Mucosa of rectum (tissue), 2 donors: ENCODE data around the gene SNRNP48.

Experiments used
- H3K27ac ChIP-seq, 2 donors: one replicate each; pipeline ENCODE4 v1.7.0; 2013; ENCODE audit warnings: inconsistent platforms in 2 of 2, low read depth in 2 of 2, low read length in 2 of 2
- H3K27me3 ChIP-seq, 2 donors: one replicate each; pipeline ENCODE4 v1.7.0; 2013; ENCODE audit warnings: low read length in 2 of 2; ENCODE audit not compliant: control insufficient read depth in 2 of 2, insufficient read depth in 2 of 2
- H3K36me3 ChIP-seq, 2 donors: one replicate each; pipeline ENCODE4 v1.7.0; 2013; ENCODE audit warnings: low read length in 2 of 2; ENCODE audit not compliant: control insufficient read depth in 2 of 2, insufficient read depth in 2 of 2
- H3K4me1 ChIP-seq, 2 donors: one replicate each; pipeline ENCODE4 v1.7.0; 2013; ENCODE audit warnings: low read length in 2 of 2, mild to moderate bottlenecking in 1 of 2; ENCODE audit not compliant: control insufficient read depth in 2 of 2, insufficient read depth in 2 of 2
- H3K4me3 ChIP-seq, 2 donors: one replicate each; pipeline ENCODE4 v1.7.0; 2013; ENCODE audit warnings: low read length in 2 of 2
- H3K9ac ChIP-seq, 2 donors: one replicate each; pipeline ENCODE4 v1.7.0; 2013; ENCODE audit warnings: low read length in 2 of 2, low read depth in 1 of 2, mild to moderate bottlenecking in 1 of 2
- H3K9me3 ChIP-seq, 2 donors: one replicate each; pipeline ENCODE4 v1.7.0; 2013; ENCODE audit warnings: low read length in 2 of 2; ENCODE audit not compliant: control insufficient read depth in 2 of 2
- donor health status: healthy.
- donor health status: Normal muscosa, but diverticular disease.

SNRNP48 gene

DNA sequence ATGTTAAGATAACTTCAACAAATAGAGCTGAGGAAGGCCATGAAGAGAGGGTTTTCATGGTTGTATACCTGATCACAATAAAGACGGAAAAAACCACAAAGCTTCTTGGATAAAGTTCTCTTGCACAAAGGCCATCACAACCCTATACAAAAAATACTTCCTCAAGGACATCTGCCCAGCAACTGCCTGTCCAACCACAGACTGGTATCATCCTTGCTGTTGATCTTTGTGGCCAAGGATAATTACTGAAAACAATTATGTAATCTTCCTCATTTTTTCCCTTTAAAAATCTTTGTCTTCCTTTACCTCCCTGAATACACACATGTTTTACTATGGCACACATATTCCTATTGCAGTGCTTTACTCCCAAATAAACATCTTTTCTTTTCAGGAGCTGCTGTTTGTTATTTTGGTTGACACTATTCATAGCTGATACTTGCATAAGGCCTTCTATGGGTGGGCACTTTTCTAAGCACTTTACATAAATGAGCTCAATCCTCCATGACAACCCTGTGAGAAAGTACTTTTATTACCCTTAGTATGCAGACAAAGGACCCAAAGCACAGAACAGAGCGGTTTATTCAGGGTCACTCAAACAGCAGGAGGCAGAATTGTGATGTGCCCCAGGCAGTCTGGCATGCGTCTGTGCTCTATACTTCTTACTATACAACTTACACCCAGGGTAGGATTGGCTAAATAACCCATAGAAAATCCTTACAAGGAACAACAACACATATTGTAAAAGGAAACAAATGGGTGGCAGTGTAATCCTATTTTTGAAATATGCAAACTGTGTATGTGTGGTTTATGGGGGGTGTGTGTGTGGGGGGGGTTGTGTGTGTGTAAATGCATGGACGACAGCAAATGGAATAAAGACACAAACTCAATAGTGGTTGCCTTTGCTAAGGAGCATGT, 35.1 kb downstream of the SNRNP48 start:
- H3K27ac ChIP-seq = no peak overlapping the region
- H3K27me3 ChIP-seq = no peaks in the 10 kb centered on the region
- no peaks in the 10 kb centered on the region for H3K4me1 ChIP-seq
- H3K4me3 ChIP-seq = no peak overlapping the region
- H3K36me3 ChIP-seq = no peaks in the 10 kb centered on the region
- no peaks in the 10 kb centered on the region for H3K9me3 ChIP-seq
- no peak overlapping the region for H3K9ac ChIP-seq

DNA sequence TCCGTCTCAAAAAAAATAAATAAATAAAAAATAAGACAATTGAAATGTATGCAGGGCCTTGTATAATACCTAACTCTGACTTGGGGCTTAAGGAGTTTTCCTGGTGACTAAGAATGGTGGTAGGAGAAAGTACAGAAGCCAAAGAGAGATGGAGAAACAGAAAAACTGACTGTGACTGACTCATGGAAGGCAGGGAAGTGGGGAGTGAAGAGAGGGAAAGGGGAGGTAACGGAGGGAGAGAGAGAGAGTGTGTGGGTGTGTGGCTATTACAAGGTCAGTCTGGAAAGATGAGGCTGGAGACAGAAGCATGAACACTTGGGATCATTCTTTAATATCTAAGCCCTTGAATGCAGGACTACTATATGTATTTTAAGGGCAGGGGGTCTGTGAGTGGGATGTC, 38.5 kb downstream of the SNRNP48 start:
- Histone ChIP-seq H3K36me3 (no peaks in the 10 kb centered on the region), H3K9me3 (no peaks in the 10 kb centered on the region), H3K9ac (no peak overlapping the region), H3K27me3 (no peaks in the 10 kb centered on the region), H3K27ac (no peak overlapping the region), H3K4me3 (no peak overlapping the region), H3K4me1 (no peaks in the 10 kb centered on the region)

DNA sequence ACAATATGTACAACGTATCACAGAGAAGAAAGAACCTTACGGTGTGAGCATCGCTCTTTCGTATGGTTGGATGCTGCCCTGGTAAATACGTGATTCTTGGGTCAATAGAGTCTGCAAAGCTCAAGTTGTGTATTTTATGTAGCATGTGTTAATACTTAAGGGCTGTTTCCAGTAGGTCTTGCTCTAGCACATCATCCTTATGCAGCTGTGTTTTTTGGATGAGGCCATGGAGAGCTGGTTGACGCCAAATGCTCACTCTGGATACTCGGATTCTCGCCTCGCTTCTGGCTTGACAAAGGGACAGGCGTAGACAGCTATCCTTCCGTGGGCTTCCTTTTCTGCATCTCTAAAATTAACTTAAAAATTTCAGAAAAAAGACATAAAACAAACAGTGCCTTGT, 38.9 kb downstream of the SNRNP48 start:
- Histone ChIP-seq H3K27me3 (no peaks in the 10 kb centered on the region), H3K27ac (no peak overlapping the region), H3K4me3 (no peak overlapping the region), H3K36me3 (no peaks in the 10 kb centered on the region), H3K9me3 (no peaks in the 10 kb centered on the region), H3K4me1 (no peaks in the 10 kb centered on the region), H3K9ac (no peak overlapping the region)

DNA sequence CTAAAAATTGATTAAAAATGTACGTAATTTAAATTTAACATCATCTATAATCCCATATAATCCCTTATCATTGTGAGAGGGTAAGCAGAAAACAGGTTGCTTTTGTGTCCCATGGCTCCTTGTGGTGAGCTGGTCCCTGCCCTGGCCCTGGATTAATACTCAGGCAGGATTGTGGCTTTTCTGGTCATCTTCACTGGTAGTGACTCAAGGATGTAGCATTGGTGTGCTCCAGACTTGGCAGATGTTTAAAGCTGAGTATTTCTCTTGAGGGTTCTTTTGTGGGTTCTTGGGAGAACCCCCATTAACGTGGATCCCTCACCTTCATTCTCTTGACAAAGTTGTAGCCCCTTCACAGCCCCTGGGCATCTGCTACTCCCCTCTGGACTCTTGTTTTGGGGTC, 39.3 kb downstream of the SNRNP48 start:
- Histone ChIP-seq H3K9me3 (no peaks in the 10 kb centered on the region), H3K27me3 (no peaks in the 10 kb centered on the region), H3K4me1 (no peaks in the 10 kb centered on the region), H3K27ac (no peak overlapping the region), H3K36me3 (no peaks in the 10 kb centered on the region), H3K4me3 (no peak overlapping the region), H3K9ac (no peak overlapping the region)

GRCh38 chr6:7630792-7631191, 40.8 kb downstream of the SNRNP48 start:
- Histone ChIP-seq H3K9ac (no peak overlapping the region), H3K27me3 (no peaks in the 10 kb centered on the region), H3K4me3 (no peak overlapping the region), H3K27ac (no peak overlapping the region), H3K9me3 (no peaks in the 10 kb centered on the region), H3K4me1 (no peaks in the 10 kb centered on the region), H3K36me3 (no peaks in the 10 kb centered on the region)

DNA sequence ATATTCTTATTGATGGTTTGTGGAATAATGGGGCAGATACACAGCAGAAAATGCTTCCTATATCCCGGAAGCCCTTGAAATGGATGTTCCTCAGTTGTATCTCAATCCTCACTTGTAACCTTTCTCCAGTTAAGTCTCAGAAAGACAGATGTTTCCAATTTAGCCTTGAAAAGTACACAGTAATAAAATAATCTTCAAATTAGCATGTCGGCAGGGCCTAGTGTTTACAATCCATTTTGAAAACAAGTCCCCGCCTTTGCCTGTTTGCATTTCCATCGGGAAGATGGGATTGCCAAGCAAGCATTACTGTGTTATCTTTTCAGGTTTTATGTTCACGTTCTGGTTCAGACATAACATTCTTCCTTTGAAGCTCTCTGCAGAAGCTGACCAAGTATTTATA, 41.5 kb downstream of the SNRNP48 start:
- H3K36me3 ChIP-seq = no peaks in the 10 kb centered on the region
- no peaks in the 10 kb centered on the region for H3K9me3 ChIP-seq
- no peak overlapping the region for H3K27ac ChIP-seq
- H3K4me1 ChIP-seq = no peaks in the 10 kb centered on the region
- H3K9ac ChIP-seq = no peak overlapping the region
- H3K4me3 ChIP-seq = no peak overlapping the region
- H3K27me3 ChIP-seq = no peaks in the 10 kb centered on the region

DNA sequence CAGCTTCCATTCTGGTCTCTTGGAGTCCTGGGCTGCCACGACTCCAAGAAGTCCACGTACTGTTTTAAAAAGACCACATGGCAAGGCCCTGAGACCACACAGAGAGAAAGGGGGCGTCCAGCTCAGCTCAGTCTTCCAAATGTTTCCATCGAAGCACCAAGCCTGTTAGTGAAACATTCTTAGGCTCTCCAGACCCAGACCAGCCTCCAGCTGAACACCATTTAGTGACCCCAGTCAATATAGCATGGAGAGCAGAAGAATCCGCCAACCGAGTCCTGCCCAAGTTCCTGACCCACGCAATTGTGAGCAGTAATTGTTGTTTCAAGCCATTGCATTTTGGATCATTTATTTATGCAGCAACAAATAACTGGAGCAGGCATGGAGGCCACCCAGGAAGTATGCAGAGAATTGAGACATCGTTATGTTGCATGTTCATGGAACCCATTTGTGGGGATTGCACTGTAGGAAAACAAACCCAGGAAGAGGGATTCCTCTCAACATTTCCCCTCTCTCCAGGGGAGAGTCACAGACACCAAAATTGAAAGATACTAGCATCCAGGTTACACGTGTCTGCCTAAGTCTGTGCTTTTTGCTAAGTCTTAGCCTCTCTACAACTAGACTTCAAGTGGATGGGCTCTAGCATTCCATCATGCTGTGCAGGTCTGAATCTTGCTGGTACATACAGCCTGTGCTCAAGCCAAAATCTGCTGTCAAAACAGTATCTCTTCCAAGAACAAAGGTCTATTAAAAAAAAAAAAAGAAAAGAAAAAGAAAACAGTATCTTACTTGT, 42.7 kb downstream of the SNRNP48 start:
- Histone ChIP-seq H3K4me1 (no peaks in the 10 kb centered on the region), H3K9me3 (no peaks in the 10 kb centered on the region), H3K9ac (no peak overlapping the region), H3K27me3 (no peaks in the 10 kb centered on the region), H3K4me3 (no peak overlapping the region), H3K36me3 (no peaks in the 10 kb centered on the region), H3K27ac (no peak overlapping the region)

GRCh38 chr6:7633361-7633760, 43.4 kb downstream of the SNRNP48 start:
- Histone ChIP-seq H3K36me3 (no peaks in the 10 kb centered on the region), H3K4me1 (no peaks in the 10 kb centered on the region), H3K4me3 (no peak overlapping the region), H3K9ac (no peak overlapping the region), H3K27ac (no peak overlapping the region), H3K27me3 (no peaks in the 10 kb centered on the region), H3K9me3 (no peaks in the 10 kb centered on the region)

DNA sequence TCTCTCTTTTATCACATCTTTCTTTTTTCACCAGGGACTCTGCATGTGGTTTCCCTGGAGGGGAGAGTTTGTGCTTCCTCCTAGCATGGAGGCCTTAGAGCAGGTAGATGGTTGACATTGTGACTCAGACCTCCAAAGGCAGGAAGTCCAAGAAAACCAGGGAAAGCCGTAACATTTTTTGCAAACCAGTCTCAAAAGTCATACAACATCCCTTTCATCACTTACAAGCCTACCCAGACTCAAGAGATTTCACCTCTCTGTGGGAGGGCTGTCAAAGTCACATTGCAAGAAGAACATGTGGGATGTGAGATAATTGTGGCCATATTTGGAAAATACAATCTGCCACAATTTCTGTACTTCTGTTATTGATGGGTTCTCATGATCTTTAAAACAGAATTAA, 46.2 kb downstream of the SNRNP48 start:
- no peaks in the 10 kb centered on the region for H3K36me3 ChIP-seq
- H3K27ac ChIP-seq = no peak overlapping the region
- H3K9ac ChIP-seq = no peak overlapping the region
- H3K4me1 ChIP-seq = no peaks in the 10 kb centered on the region
- no peaks in the 10 kb centered on the region for H3K9me3 ChIP-seq
- no peaks in the 10 kb centered on the region for H3K27me3 ChIP-seq
- no peak overlapping the region for H3K4me3 ChIP-seq

GRCh38 chr6:7637533-7637932, 47.5 kb downstream of the SNRNP48 start:
- Histone ChIP-seq H3K4me3 (no peak overlapping the region), H3K36me3 (no peaks in the 10 kb centered on the region), H3K9ac (no peak overlapping the region), H3K9me3 (no peaks in the 10 kb centered on the region), H3K27me3 (no peaks in the 10 kb centered on the region), H3K27ac (no peak overlapping the region), H3K4me1 (no peaks in the 10 kb centered on the region)
